ENCODE results near the gene RUNX1. TPM values are rescaled to one million over a fixed set of nuclear protein-coding genes. Genes with fewer than 3 reads are reported as not detected.

RUNX1 gene
- total and polyA plus RNA-seq, 8 donors = 7.5 to 89.6 (median 10.8) TPM

DNA sequence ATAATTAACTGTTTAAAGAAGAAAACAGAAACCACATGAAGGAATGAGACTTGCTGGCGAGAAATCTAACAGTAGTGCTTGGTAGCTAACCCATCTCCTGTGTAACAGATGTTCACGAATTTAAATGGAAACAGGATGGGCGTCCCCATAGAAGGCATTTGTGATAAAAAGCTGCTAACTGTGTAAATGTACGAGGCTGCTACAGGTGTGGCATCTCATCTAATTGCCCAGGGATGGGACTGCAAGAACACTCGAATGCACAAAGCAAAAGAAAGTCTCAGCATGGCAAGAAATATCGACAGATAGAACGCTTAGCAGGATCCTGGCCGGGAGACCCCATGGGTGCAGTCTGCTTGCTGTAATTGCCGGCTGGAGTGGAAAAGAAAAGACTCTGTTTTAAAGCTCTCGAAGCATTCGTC, 112.7 kb downstream of the RUNX1 start:
- DNase-seq = peak in 1 of 4 donors; percentile 17
- intact Hi-C loops (cut with DNase I) = no loop called here
- Histone ChIP-seq H3K27me3 (no peaks in the 10 kb centered on the region), H3K27ac (no peak overlapping the region), H3K4me1 (peaks cover 6 to 24% of the 10 kb centered on the region in 2 donors), H3K4me3 (no peak overlapping the region), H3K36me3 (no peaks in the 10 kb centered on the region), H3K9me3 (no peaks in the 10 kb centered on the region)
- TF ChIP-seq, protein P1, sequence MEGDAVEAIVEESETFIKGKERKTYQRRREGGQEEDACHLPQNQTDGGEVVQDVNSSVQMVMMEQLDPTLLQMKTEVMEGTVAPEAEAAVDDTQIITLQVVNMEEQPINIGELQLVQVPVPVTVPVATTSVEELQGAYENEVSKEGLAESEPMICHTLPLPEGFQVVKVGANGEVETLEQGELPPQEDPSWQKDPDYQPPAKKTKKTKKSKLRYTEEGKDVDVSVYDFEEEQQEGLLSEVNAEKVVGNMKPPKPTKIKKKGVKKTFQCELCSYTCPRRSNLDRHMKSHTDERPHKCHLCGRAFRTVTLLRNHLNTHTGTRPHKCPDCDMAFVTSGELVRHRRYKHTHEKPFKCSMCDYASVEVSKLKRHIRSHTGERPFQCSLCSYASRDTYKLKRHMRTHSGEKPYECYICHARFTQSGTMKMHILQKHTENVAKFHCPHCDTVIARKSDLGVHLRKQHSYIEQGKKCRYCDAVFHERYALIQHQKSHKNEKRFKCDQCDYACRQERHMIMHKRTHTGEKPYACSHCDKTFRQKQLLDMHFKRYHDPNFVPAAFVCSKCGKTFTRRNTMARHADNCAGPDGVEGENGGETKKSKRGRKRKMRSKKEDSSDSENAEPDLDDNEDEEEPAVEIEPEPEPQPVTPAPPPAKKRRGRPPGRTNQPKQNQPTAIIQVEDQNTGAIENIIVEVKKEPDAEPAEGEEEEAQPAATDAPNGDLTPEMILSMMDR (IDR thresholded peaks at IDR 0.05) = no peak
- ATAC-seq = no peak

DNA sequence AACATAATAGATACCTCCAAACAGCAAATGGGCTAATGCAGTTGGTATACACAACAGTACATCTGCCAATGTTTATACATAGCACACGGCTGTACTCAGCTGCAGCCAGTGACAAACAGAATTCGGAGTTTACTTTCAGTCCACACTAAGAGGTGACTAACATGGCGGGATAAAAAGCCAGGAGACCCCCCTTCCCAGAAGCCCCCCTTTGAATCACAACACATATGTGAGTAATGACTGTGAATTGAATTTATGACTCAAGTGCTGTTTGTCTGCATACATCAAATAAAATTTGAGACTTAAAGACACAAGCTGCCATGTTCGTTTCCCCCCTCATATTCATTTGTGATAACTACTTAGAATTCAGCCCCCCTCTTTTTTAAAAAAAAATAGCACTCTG, 113.2 kb downstream of the RUNX1 start:
- ATAC-seq (no peak), DNase-seq (no peak)
- Histone ChIP-seq H3K36me3 (no peaks in the 10 kb centered on the region), H3K4me3 (no peak overlapping the region), H3K9me3 (no peaks in the 10 kb centered on the region), H3K27me3 (no peaks in the 10 kb centered on the region), H3K4me1 (peaks cover 6 to 24% of the 10 kb centered on the region in 2 donors), H3K27ac (no peak overlapping the region)
- intact Hi-C loops (cut with DNase I) = no loop called here
- TF ChIP-seq, protein P1 (IDR thresholded peaks at IDR 0.05) = no peak

DNA sequence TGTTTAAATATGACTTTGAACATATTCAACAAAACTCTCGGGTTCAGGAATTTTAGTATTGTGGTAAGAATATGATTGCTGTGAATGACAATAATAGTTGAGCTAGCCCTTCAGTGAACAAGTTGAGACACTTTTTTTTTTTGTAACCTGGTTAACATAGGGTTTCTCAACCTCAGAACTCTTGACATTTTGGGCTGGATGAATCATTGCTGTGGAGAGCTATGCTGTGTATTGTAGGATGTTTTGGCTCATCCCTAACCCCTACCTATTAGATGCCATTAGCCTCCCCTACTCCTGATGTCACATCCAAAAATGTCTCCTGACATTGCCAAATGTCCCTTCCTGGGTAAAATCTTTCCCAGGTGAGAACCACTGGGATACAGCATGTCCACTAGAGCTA, 113.7 kb downstream of the RUNX1 start:
- no peak overlapping the region for H3K27ac ChIP-seq
- H3K9me3 ChIP-seq = no peaks in the 10 kb centered on the region
- intact Hi-C loops (cut with DNase I) = no loop called here
- ATAC-seq (no peak), DNase-seq (no peak)
- no peaks in the 10 kb centered on the region for H3K36me3 ChIP-seq
- TF ChIP-seq, protein P1 (IDR thresholded peaks at IDR 0.05) = no peak
- H3K4me3 ChIP-seq = no peak overlapping the region
- H3K27me3 ChIP-seq = no peaks in the 10 kb centered on the region
- peaks cover 6 to 24% of the 10 kb centered on the region in 2 donors for H3K4me1 ChIP-seq

DNA sequence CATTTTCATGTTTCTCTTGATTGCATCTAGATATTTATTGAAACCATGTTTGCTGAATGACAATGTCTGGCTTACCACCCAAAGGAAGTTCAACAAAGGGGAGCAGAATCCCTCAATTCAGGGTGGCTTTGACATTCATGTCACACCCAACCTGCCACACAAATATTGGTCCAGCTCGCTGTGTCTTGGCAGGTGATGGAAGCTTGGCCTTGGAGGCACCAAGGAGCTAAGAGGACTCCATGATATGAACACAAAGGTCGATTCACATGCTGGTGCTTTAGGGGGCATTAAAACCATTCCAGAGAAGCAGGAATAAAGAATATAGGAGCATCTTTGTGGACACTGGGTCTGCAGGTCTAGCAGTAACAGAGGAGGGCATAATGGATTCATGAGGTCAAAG, 114.8 kb downstream of the RUNX1 start:
- ATAC-seq (no peak), DNase-seq (no peak)
- Histone ChIP-seq H3K36me3 (no peaks in the 10 kb centered on the region), H3K27ac (peak overlapping the region in 1 of 2 donors; percentile 69), H3K4me3 (no peak overlapping the region), H3K4me1 (peaks cover 6 to 24% of the 10 kb centered on the region in 2 donors), H3K9me3 (no peaks in the 10 kb centered on the region), H3K27me3 (no peaks in the 10 kb centered on the region)
- intact Hi-C loops (cut with DNase I) = no loop called here
- TF ChIP-seq, protein P1 (IDR thresholded peaks at IDR 0.05) = no peak

DNA sequence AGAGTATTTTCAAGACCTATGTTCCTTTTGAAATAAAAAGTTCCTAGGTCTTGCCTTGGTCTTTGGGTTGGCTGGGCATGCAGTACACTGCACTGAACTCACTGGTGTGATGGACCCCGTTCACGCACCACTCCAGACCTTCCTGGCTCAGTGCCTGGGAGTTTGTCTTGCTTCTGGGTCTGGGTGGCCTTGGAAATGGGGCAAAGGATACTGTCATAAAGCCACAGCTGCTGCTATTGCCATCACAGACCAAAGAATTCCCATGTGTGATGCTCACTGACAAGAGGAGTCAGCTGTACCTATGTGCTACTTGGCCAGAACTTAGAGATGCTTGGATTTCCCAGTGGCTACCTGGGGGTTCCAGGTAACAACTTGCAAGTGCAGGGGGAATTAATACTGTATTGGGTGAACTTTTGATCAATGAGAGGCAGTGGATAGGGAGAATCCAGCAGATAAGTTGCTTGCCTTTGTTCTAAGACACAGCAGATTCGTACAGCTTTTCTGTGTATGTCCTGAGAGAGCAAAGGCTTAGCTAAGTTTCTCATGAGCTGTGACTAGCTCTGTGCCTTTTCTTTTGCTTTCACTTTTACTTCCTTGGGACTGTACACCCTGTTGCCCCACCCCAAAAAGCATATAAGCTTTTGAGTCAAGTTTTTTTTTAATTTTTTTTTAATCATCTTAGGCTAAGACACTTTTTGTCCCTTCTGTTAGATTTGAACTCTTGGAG, 115.3 kb downstream of the RUNX1 start:
- peak overlapping the region in 1 of 2 donors; percentile 69 for H3K27ac ChIP-seq
- H3K9me3 ChIP-seq = no peaks in the 10 kb centered on the region
- no peaks in the 10 kb centered on the region for H3K36me3 ChIP-seq
- no peaks in the 10 kb centered on the region for H3K27me3 ChIP-seq
- ATAC-seq (peak; percentile 65), DNase-seq (no peak)
- peaks cover 6 to 24% of the 10 kb centered on the region in 2 donors for H3K4me1 ChIP-seq
- intact Hi-C loops (cut with DNase I) = no loop called here
- TF ChIP-seq, protein P1 (IDR thresholded peaks at IDR 0.05) = no peak
- H3K4me3 ChIP-seq = no peak overlapping the region
